Measurements from ENCODE around the gene GFOD1. TPM values are rescaled to one million over a fixed set of nuclear protein-coding genes. Genes with fewer than 3 reads are reported as not detected.

Gene GFOD1
- total and polyA plus RNA-seq, 2 donors (not counting 1 experiment from before 2014, with no cell fraction given) = 10.5 to 25.3 TPM

- Histone ChIP-seq H4K20me1 (ENCODE audit: control insufficient read depth, extremely low read depth, insufficient read depth, low read length) (no peaks in the 10 kb centered on the region), H3K4me2 (ENCODE audit: extremely low read depth, insufficient read depth, low read length) (no peak overlapping the region), H3K4me3 (replicated peaks in 1 of 4; ENCODE audit: control extremely low read depth in 1 of 4, insufficient read depth in 1 of 4, low read depth in 3 of 4, low read length in 4 of 4) (no peak overlapping the region), H3K27ac (ENCODE audit: insufficient read depth, low read length) (no peak overlapping the region), H3K9ac (ENCODE audit: insufficient read depth, low read length) (no peak overlapping the region), H3K27me3 (ENCODE audit: control insufficient read depth, insufficient read depth, low read length) (no peaks in the 10 kb centered on the region), H3K4me1 (ENCODE audit: control insufficient read depth, extremely low read depth, insufficient read depth, low read length) (no peaks in the 10 kb centered on the region), H3K9me3 (ENCODE audit: control insufficient read depth, insufficient read depth, low read depth, low read length) (no peaks in the 10 kb centered on the region), H3K36me3 (ENCODE audit: control insufficient read depth, insufficient read depth, low read length) (no peaks in the 10 kb centered on the region), H2AFZ (ENCODE audit: low read length) (no peak overlapping the region), H3K79me2 (ENCODE audit: control insufficient read depth, insufficient read depth, low read length) (no peaks in the 10 kb centered on the region)
- TF ChIP-seq EZH2 (IDR thresholded peaks at IDR 0.05; ENCODE audit: low read length, missing control alignments) = no peak
- TF ChIP-seq, protein P1, sequence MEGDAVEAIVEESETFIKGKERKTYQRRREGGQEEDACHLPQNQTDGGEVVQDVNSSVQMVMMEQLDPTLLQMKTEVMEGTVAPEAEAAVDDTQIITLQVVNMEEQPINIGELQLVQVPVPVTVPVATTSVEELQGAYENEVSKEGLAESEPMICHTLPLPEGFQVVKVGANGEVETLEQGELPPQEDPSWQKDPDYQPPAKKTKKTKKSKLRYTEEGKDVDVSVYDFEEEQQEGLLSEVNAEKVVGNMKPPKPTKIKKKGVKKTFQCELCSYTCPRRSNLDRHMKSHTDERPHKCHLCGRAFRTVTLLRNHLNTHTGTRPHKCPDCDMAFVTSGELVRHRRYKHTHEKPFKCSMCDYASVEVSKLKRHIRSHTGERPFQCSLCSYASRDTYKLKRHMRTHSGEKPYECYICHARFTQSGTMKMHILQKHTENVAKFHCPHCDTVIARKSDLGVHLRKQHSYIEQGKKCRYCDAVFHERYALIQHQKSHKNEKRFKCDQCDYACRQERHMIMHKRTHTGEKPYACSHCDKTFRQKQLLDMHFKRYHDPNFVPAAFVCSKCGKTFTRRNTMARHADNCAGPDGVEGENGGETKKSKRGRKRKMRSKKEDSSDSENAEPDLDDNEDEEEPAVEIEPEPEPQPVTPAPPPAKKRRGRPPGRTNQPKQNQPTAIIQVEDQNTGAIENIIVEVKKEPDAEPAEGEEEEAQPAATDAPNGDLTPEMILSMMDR (conservative IDR thresholded peaks at IDR 0.05 in 1 of 2, IDR thresholded peaks at IDR 0.05 in 1 of 2; ENCODE audit: low read depth in 1 of 2, low read length in 2 of 2) = no peak
- no peak for DNase-seq (ENCODE audit: low read depth in 2 of 2)
Measured at GRCh38 chr6:13504611-13505344, 17.4 kb upstream of the GFOD1 start.

- Histone ChIP-seq H3K4me1 (ENCODE audit: control insufficient read depth, extremely low read depth, insufficient read depth, low read length) (no peaks in the 10 kb centered on the region), H3K4me2 (ENCODE audit: extremely low read depth, insufficient read depth, low read length) (no peak overlapping the region), H3K36me3 (ENCODE audit: control insufficient read depth, insufficient read depth, low read length) (no peaks in the 10 kb centered on the region), H3K79me2 (ENCODE audit: control insufficient read depth, insufficient read depth, low read length) (no peaks in the 10 kb centered on the region), H3K9ac (ENCODE audit: insufficient read depth, low read length) (no peak overlapping the region), H2AFZ (ENCODE audit: low read length) (no peak overlapping the region), H3K4me3 (replicated peaks in 1 of 4; ENCODE audit: control extremely low read depth in 1 of 4, insufficient read depth in 1 of 4, low read depth in 3 of 4, low read length in 4 of 4) (no peak overlapping the region), H3K27me3 (ENCODE audit: control insufficient read depth, insufficient read depth, low read length) (no peaks in the 10 kb centered on the region), H3K9me3 (ENCODE audit: control insufficient read depth, insufficient read depth, low read depth, low read length) (no peaks in the 10 kb centered on the region), H4K20me1 (ENCODE audit: control insufficient read depth, extremely low read depth, insufficient read depth, low read length) (no peaks in the 10 kb centered on the region), H3K27ac (ENCODE audit: insufficient read depth, low read length) (no peak overlapping the region)
- TF ChIP-seq, protein P1 (conservative IDR thresholded peaks at IDR 0.05 in 1 of 2, IDR thresholded peaks at IDR 0.05 in 1 of 2; ENCODE audit: low read depth in 1 of 2, low read length in 2 of 2) = no peak
- TF ChIP-seq EZH2 (IDR thresholded peaks at IDR 0.05; ENCODE audit: low read length, missing control alignments) = no peak
- DNase-seq (ENCODE audit: low read depth in 2 of 2) = no peak
Measured at GRCh38 chr6:13500915-13501314, 13.5 kb upstream of the GFOD1 start.

GRCh38 chr6:13500264-13500663 lies 12.9 kb upstream of the GFOD1 start:
- no peak overlapping the region for H2AFZ ChIP-seq (ENCODE audit: low read length)
- no peak for DNase-seq (ENCODE audit: low read depth in 2 of 2)
- no peak for TF ChIP-seq EZH2 (IDR thresholded peaks at IDR 0.05; ENCODE audit: low read length, missing control alignments)
- TF ChIP-seq, protein P1 (conservative IDR thresholded peaks at IDR 0.05 in 1 of 2, IDR thresholded peaks at IDR 0.05 in 1 of 2; ENCODE audit: low read depth in 1 of 2, low read length in 2 of 2) = no peak

More at GRCh38 chr6:13500264-13500663, 12.9 kb upstream of the GFOD1 start:
- Histone ChIP-seq H3K4me1 (ENCODE audit: control insufficient read depth, extremely low read depth, insufficient read depth, low read length) (no peaks in the 10 kb centered on the region), H3K79me2 (ENCODE audit: control insufficient read depth, insufficient read depth, low read length) (no peaks in the 10 kb centered on the region), H3K36me3 (ENCODE audit: control insufficient read depth, insufficient read depth, low read length) (no peaks in the 10 kb centered on the region), H3K4me2 (ENCODE audit: extremely low read depth, insufficient read depth, low read length) (no peak overlapping the region), H3K4me3 (replicated peaks in 1 of 4; ENCODE audit: control extremely low read depth in 1 of 4, insufficient read depth in 1 of 4, low read depth in 3 of 4, low read length in 4 of 4) (no peak overlapping the region), H4K20me1 (ENCODE audit: control insufficient read depth, extremely low read depth, insufficient read depth, low read length) (no peaks in the 10 kb centered on the region), H3K27ac (ENCODE audit: insufficient read depth, low read length) (no peak overlapping the region), H3K27me3 (ENCODE audit: control insufficient read depth, insufficient read depth, low read length) (no peaks in the 10 kb centered on the region), H3K9me3 (ENCODE audit: control insufficient read depth, insufficient read depth, low read depth, low read length) (no peaks in the 10 kb centered on the region), H3K9ac (ENCODE audit: insufficient read depth, low read length) (no peak overlapping the region)

All from fibroblast of lung (primary cell).